ENCODE data around the gene NYAP2.

Gene NYAP2

GRCh38 chr2:225637259-225637658, 237.7 kb downstream of the NYAP2 start:
- peak; percentile 5 for DNase-seq

- DNase-seq = no peak
These were observed 241.0 kb downstream of the NYAP2 start for GRCh38 chr2:225640550-225640949.

- no peak for DNase-seq
These were observed 249.8 kb downstream of the NYAP2 start for GRCh38 chr2:225649274-225649673.

DNA sequence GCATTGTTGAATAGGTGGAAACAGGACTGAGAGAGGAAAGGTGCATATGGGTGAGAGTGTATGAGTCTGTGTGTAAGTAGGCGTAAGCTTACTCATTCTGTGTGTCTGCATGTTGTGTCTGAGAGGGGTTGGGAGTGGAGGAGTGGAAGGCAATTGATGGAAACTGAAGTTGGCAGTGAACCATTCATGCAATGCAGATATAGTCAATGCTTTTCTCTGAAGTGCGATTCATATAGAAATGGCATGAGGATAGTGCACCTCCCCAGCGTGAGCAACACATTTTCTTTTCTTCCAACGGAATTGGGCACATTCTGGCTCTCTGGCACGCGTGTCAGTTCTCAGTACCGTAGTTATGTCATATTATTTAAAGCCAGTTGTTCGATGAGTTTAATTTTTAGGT, 250.5 kb downstream of the NYAP2 start:
- no peak for DNase-seq

DNA sequence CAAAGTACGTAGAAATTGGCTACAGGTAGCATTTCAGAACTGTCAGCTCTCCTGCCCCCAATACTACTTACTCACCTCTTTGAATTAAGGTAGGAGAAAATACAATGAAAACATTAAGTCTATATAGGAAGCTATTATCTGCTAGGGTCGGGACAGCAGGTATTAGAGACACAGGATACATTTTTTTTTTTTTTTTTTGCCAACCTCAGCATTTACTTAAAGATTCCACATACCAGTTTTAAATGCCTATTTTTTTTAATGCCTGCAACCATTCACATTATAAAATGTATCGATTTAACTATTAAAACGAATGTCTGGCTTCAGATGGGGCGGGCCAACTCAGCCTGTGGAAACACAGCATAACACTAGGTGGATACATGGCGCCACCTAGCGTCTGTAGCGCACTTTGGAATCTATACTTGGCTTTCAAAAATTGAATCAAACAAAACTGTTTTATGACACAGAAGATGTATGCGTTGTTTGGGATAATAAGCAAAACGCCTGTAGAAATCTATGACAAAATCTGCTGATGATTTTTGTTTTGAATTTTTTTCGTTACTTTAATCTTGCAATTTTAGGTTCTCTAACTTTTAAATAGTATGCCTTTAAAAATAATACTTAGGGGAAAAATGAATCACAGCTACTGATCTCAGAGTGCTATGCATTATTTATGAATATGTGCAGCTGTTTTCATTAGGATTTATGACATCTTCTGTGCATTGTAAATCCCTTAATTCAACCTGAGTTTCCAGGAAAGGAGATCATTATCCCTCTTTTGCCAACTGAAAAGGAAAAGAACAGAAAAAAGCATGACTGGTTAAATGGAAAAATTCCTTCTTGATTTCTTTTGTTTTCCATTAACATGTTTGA, 261.0 kb downstream of the NYAP2 start:
- peak; percentile 75 for DNase-seq

- DNase-seq = no peak
These were observed 262.6 kb downstream of the NYAP2 start for GRCh38 chr2:225662101-225662500.

DNA sequence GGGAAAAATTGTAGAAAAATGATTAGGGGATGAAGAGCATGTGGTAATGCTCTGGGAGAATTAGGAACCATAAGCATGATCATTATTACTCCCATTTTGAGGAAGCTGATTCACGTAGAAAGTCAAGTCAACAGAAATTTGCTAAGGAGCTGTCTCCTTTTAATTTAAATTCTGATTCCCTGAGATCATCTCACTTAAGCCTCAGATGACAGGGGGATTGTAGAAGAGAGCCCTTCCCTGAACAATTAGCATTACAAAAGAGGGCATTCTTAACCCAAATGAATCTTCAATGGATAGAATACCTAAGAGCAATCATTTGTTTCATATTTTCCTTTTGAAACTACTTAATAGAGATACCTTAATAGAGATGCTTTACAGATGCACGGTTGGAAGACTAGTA, 267.9 kb downstream of the NYAP2 start:
- DNase-seq = no peak

DNA sequence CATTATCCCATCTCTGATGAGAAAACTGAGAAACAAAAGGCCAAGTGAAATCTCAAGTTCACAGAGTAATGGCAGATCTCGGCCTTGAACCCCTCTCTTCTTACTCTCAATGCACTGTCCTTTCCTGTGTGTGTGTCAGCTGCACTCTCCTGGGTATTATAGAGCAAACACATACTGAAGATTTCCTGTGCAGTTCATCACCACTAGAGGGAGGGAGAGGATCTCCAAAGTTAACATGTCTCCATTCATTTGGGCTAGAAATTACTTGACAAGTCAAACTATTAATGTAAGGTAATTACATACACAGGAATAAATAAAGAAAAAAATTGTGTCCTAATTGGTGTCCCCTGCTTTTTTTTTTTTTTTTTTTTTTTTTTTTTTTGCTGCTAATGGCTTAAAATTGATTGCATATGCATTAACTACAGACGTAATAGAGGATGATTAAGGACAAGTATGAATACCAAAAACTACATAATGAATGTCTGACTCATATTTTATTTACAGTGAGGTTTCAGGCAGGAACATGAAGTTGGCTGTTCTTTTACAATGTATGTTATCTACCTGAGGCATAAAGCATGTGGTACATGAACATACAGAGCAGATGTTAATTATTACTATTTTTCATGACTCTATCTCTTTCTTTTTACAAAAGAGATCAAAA, 269.2 kb downstream of the NYAP2 start:
- DNase-seq = peak; percentile 65

DNA sequence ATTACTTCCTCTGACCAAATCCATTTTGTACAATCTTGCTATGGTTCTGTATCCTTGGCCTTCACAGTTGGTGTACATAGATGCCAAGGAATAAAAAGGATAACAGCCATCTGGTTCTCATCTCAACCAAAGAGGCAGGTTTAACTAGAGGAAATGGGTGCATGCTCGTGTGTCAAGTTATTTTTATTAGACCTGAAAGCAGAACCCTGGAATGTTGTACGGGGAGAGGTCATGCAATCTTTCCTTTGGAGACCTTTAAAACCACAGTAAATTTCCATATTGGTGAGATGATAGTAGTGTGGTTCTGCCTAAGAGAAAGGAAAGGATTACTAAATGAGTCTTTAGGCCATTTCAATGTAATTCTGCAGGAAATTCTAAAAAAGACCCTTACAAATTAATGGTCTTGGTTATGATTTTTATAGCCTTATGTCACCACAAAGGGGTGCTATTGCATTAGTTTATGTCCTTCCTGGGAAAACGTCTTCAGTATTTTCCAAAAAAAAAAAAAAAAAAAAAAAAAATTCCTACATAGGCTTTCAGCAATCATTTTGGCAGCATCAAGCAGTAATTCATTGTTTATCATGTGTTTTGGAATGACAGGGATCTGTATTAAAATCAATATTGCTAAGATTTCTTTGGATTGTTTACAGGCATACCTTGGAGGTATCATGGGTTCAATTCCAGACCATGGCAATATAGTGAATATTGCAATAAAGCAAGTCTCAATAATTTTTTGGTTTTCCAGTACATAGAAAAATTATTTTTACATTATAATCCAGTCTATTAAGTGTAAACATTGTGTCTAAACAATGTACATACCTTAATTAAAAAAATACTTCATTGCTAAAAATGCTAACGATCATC, 270.8 kb downstream of the NYAP2 start:
- peak; percentile 7 for DNase-seq

GRCh38 chr2:225678792-225679191, 279.3 kb downstream of the NYAP2 start:
- no peak for DNase-seq

- DNase-seq = no peak
These were observed 283.7 kb downstream of the NYAP2 start for GRCh38 chr2:225683258-225683657.

DNA sequence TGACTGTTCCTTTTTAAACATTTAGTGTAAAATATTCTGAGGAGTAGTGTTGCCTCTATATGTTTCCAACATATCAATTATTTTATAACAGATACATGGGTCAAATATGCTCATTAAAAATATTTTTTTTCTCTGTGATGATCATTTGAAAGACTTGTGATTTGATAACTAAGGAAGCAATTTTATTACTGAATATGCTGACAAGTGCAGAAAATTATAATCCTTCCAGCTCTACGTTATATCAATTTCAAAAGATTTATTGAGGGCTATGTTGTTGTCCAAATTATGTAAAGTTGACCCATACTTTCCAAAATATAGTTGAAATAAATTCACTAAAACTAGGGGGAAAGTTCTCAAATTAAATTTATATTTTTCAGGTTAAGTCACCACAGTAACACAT, 290.6 kb downstream of the NYAP2 start:
- no peak for DNase-seq

DNA sequence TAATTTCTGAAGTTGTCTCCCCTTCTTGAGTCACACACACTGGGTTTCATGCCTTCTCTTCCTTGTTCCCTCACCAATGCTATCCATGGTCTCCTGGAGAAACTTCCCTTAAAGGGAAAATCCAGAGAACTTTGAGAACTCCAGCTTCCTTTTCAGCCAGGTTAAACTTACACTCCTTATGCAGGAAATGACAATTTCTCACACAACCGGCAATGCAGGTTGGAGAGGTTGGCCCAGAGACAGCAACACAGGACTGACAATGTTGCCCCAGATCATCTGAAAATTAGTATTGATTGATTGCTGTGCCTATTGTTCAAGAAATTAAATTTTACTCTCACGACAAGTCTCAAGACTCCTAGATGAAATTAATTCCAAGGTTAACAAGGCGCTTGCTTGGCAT, 292.2 kb downstream of the NYAP2 start:
- no peak for DNase-seq

DNA sequence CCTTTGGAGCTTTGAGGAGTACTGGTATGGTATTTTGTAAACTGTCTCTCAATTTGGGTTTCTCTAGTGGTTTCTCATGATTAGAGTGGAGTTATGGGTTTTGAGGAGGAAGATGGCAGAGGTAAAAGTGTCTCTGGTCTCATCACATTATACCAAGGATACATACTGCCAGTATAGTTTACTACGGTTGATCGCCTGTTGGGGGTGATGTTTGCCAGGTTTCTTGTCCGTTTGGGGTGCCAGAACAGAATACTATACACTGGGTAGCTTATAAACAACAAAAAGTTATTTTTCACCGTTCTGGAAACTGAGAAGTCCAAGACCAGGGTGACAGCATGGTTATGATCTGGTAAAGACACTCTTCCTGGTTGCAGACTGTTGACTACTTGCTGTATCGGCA, 293.7 kb downstream of the NYAP2 start:
- no peak for DNase-seq

- no peak for DNase-seq
These were observed 295.2 kb downstream of the NYAP2 start for GRCh38 chr2:225694664-225695063.

DNA sequence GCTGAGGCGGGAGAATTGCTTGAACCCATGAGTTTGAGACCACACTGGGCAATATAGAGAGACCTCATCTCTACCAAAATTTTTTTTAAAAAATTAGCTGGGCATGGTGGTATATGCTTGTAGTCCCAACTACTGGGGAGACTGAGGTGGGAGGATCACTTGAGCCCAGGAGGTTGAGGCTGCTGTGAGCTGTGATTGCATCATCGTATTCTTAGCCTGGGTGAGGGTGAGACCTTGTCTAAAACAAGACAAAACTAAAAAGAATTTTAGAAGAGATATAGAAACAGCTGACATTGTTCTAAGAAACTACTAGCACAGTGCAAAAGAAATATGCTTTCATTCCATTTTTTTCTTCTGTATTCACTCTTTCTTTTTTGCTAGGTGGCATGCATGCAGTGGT, 298.4 kb downstream of the NYAP2 start:
- DNase-seq = no peak

All from NCI-H1436 (cell line).